Thyroid gland (tissue), 4 donors: Measurements from ENCODE around the gene ZNF730.

Experiments used
- POLR2A ChIP-seq, 2 donors: fragments of 450-650 bp; IDR thresholded peaks; one replicate each; pipeline ENCODE4 v1.6.1; 2017; ENCODE audit warnings: antibody characterized with exemption in 2 of 2, mild to moderate bottlenecking in 2 of 2, moderate library complexity in 1 of 2
- TF ChIP-seq, protein P1 (sequence below), 6 experiments: fragments of 200-600 bp in 3 of 6; fragments of 450-650 bp in 3 of 6; sonication (generic) in 3 of 6; IDR thresholded peaks; one replicate each; pipeline ENCODE4 v1.5.1; 2016 to 2019; ENCODE audit warnings: antibody characterized with exemption in 6 of 6, mild to moderate bottlenecking in 2 of 6, inconsistent platforms in 1 of 6, moderate library complexity in 1 of 6

DNA sequence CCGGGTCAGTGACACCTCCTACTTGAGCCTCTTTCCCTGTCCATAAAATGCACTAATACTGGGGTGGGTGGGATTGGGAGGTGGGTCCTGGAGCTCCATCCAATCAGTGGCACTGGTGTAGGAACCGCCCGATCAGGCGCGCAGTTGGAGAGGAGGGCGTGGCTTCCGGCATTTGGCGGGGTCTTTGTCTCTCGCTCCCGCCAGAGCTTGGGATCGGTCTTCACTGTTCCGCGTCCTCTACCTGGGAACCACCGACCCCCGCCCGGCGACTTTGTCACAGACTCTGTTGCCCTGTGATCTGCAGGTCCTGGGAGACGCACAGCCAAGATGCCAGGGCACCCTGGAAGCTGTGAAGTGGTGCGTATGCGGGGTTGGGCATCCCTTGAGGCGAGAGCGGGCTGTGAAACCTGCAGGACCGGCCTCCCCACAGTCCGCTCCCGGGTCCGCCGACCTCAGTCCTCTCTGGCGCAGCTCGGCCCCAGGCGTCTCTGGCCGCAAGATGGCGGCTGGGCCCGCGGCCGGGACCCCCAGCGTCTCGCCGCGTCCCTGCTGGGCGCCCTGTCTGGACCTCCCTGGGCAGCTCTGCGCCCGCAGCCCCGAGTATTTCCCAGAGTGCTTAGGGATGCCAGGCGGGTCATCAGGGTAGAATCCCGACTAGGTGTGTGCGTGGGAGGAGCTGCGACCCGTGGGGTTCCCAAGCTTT lies 41.6 kb upstream of the ZNF730 start:
- TF ChIP-seq, protein P1, sequence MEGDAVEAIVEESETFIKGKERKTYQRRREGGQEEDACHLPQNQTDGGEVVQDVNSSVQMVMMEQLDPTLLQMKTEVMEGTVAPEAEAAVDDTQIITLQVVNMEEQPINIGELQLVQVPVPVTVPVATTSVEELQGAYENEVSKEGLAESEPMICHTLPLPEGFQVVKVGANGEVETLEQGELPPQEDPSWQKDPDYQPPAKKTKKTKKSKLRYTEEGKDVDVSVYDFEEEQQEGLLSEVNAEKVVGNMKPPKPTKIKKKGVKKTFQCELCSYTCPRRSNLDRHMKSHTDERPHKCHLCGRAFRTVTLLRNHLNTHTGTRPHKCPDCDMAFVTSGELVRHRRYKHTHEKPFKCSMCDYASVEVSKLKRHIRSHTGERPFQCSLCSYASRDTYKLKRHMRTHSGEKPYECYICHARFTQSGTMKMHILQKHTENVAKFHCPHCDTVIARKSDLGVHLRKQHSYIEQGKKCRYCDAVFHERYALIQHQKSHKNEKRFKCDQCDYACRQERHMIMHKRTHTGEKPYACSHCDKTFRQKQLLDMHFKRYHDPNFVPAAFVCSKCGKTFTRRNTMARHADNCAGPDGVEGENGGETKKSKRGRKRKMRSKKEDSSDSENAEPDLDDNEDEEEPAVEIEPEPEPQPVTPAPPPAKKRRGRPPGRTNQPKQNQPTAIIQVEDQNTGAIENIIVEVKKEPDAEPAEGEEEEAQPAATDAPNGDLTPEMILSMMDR (IDR thresholded peaks at IDR 0.05): no peak
- TF ChIP-seq POLR2A (IDR thresholded peaks at IDR 0.05): no peak
